ENCODE results near the gene ADSL. TPM values are rescaled to one million over a fixed set of nuclear protein-coding genes. Genes with fewer than 3 reads are reported as not detected.

The ADSL gene
- polyA plus RNA-seq, 1 of the 3 experiments (the other 2 are of a cell fraction) = 79.7 TPM

DNA sequence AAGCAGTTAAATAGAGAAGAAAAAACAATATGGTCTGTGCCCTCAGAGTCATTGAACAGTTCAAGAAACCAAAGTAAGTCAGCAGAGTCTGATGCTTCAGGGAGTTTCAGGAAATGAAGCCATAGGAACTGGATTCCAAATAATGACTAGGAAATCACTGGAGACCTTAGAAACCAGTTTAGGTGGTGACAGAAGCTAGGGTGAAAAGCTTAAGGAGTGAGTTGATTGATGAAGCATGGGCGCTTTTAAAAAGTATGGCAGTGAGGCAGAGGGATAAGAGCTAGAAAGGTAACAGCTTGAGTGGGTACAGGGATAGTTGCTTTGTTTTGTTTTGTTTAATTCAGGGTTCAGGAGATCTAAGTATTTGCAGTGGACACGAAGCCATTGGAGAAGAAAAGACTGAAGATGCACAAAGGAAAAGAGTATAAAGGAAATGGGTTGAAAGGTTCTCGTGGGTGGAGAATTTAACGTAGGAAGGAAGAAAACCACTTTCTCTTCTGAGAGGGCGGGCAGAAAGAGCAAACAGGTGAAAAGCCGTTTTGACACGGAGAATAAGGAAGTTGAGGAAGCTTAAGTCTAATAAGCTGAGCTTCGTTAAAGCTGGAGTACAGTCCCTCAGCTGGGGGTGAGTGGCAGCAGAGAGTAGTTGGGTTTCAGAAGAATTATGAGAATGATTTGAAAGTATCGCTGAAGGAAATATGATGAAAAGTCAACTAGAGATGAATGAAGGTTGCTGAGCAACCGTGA, 38.9 kb downstream of the ADSL start:
- WGBS (ENCODE audit: low lambda C conversion rate) = 97% methylated on average over 10 of the region's 10 CpGs
- ChIA-PET POLR2A (interaction anchor here (0.8 kb wide), 1 partner anchor 608 kb away, joined by 3 read pairs; no protein-coding TSS in a partner anchor), CTCF (no interaction called here)
- Histone ChIP-seq H3K36me3 (replicated peaks in 1 of 2; ENCODE audit: control insufficient read depth in 1 of 2, insufficient read depth in 2 of 2, low read length in 1 of 2) (no peaks in the 10 kb centered on the region), H3K4me3 (ENCODE audit: low read depth in 2 of 2, low read length in 1 of 2) (no peak overlapping the region), H3K9ac (no peak overlapping the region), H3K27me3 (ENCODE audit: insufficient read depth) (no peaks in the 10 kb centered on the region), H3K27ac (ENCODE audit: low read depth in 2 of 2, low read length in 1 of 2) (no peak overlapping the region), H3K79me2 (ENCODE audit: insufficient read depth) (no peaks in the 10 kb centered on the region), H3K4me1 (ENCODE audit: control insufficient read depth in 1 of 2, insufficient read depth in 2 of 2, low read depth in 1 of 2, low read length in 1 of 2) (no peaks in the 10 kb centered on the region; a peak in 1 of 4 replicates), H2AFZ (ENCODE audit: low read depth) (no peak overlapping the region), H3F3A (replicated peaks; ENCODE audit: insufficient read depth) (peaks cover 3% of the 10 kb centered on the region), H3K9me3 (no peaks in the 10 kb centered on the region), H4K20me1 (ENCODE audit: insufficient read depth) (no peaks in the 10 kb centered on the region), H3K4me2 (no peak overlapping the region), H3K9me2 (no peaks in the 10 kb centered on the region)
- TF ChIP-seq RXRA (IDR thresholded peaks at IDR 0.05; ENCODE audit: borderline replicate concordance, low read depth) (no peak), MXI1 (IDR thresholded peaks at IDR 0.05; ENCODE audit: low read depth, low read length) (no peak), YY1 (IDR thresholded peaks at IDR 0.05; ENCODE audit: low read depth) (no peak), CHD2 (IDR thresholded peaks at IDR 0.05; ENCODE audit: low read length, partially characterized antibody) (no peak), NRF1 (IDR thresholded peaks at IDR 0.05; ENCODE audit: low read depth, low read length) (no peak), RCOR1 (IDR thresholded peaks at IDR 0.05; ENCODE audit: low read length) (no peak), NFIC (IDR thresholded peaks at IDR 0.05; ENCODE audit: borderline replicate concordance) (no peak), GATA2 (CRISPR knock-in tag; IDR thresholded peaks at IDR 0.05) (no peak), SIN3A (IDR thresholded peaks at IDR 0.05; ENCODE audit: borderline replicate concordance, low read depth, low read length) (no peak), EZH2phosphoT487 (IDR thresholded peaks at IDR 0.05; ENCODE audit: borderline replicate concordance, low read depth) (no peak), FOXJ3 (CRISPR knock-in tag; IDR thresholded peaks at IDR 0.05) (no peak), GABPA (IDR thresholded peaks at IDR 0.05; ENCODE audit: low read depth) (no peak), FOXM1 (IDR thresholded peaks at IDR 0.05; ENCODE audit: low read depth) (no peak), ELF1 (IDR thresholded peaks at IDR 0.05) (no peak)
- TF ChIP-seq, protein P1, sequence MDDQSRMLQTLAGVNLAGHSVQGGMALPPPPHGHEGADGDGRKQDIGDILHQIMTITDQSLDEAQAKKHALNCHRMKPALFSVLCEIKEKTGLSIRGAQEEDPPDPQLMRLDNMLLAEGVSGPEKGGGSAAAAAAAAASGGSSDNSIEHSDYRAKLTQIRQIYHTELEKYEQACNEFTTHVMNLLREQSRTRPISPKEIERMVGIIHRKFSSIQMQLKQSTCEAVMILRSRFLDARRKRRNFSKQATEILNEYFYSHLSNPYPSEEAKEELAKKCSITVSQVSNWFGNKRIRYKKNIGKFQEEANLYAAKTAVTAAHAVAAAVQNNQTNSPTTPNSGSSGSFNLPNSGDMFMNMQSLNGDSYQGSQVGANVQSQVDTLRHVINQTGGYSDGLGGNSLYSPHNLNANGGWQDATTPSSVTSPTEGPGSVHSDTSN (IDR thresholded peaks at IDR 0.05) = no peak
- TF ChIP-seq, protein P2, sequence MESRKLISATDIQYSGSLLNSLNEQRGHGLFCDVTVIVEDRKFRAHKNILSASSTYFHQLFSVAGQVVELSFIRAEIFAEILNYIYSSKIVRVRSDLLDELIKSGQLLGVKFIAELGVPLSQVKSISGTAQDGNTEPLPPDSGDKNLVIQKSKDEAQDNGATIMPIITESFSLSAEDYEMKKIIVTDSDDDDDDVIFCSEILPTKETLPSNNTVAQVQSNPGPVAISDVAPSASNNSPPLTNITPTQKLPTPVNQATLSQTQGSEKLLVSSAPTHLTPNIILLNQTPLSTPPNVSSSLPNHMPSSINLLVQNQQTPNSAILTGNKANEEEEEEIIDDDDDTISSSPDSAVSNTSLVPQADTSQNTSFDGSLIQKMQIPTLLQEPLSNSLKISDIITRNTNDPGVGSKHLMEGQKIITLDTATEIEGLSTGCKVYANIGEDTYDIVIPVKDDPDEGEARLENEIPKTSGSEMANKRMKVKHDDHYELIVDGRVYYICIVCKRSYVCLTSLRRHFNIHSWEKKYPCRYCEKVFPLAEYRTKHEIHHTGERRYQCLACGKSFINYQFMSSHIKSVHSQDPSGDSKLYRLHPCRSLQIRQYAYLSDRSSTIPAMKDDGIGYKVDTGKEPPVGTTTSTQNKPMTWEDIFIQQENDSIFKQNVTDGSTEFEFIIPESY (IDR thresholded peaks at IDR 0.05; ENCODE audit: borderline replicate concordance, low read depth) = no peak
- TF ChIP-seq, protein P3, sequence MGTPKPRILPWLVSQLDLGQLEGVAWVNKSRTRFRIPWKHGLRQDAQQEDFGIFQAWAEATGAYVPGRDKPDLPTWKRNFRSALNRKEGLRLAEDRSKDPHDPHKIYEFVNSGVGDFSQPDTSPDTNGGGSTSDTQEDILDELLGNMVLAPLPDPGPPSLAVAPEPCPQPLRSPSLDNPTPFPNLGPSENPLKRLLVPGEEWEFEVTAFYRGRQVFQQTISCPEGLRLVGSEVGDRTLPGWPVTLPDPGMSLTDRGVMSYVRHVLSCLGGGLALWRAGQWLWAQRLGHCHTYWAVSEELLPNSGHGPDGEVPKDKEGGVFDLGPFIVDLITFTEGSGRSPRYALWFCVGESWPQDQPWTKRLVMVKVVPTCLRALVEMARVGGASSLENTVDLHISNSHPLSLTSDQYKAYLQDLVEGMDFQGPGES (IDR thresholded peaks at IDR 0.05; ENCODE audit: low read depth, low read length) = no peak
- TF ChIP-seq, protein P4, sequence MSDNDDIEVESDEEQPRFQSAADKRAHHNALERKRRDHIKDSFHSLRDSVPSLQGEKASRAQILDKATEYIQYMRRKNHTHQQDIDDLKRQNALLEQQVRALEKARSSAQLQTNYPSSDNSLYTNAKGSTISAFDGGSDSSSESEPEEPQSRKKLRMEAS (IDR thresholded peaks at IDR 0.05; ENCODE audit: low read depth) = no peak
- DNase-seq = no peak

Measured in SK-N-SH (cell line).